ENCODE data around the gene TMEM132C.
"Not testable (repeated sequence)": the region's sequence is repeated elsewhere in the genome, so short reads cannot be mapped to it uniquely, and the experiment has no call there.

The TMEM132C gene
- total RNA-seq: 0 reads per million in 2 donors

DNA sequence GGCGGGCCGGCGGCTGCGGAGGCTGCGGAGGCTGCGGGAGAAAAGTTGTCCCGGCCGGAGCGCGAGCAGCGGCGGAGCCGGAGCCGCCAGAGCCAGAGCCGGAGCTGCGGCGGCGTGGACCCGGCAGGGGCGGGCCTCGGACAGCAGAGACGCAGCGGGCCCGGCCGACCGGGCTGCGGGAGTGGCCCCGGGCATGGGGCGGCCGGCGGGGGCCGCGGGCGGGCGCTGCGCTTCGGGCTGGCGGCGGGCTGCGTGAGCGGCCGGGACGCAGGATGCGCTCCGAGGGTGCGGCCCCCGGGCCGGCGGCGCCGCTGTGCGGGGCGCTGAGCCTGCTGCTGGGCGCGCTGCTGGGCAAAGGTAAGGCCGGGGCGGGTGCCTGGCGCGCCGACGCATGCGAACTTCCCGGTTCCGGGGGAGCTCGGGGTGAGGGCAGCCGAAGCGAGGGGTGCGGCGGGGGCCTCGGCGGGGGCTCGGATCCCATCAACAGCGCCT lies at the start of gene TMEM132C:
Gene TMEM132C, plus strand, starts transcription at position 40 of the 492 bp plus-strand sequence. Its CDS starts 233 bp downstream, at position 273.
- no peak for DNase-seq

DNA sequence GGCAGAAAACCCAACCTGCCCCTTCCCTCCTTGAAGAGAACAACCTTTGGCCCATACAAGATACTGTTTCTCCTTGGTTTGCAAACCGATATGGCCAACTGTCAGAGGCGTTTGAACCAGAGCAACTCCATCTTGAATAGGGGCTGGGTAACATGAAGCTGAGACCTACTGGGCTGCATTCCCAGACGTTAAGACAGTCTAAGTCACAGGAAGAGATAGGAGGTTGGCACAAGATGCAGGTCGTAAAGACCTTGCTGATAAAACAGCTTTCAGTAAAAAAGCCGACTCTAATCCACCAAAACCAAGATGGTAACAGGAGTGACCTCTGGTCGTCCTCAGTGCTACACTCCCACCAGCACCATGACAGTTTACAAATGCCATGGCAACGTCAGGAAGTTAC lies 42.7 kb upstream of the TMEM132C start:
- DNase-seq: no peak

- DNase-seq: no peak
Observed at GRCh38 chr12:128228581-128228980, 38.4 kb upstream of the TMEM132C start.

GRCh38 chr12:128235635-128236417 lies 31.1 kb upstream of the TMEM132C start:
- no peak for DNase-seq

DNA sequence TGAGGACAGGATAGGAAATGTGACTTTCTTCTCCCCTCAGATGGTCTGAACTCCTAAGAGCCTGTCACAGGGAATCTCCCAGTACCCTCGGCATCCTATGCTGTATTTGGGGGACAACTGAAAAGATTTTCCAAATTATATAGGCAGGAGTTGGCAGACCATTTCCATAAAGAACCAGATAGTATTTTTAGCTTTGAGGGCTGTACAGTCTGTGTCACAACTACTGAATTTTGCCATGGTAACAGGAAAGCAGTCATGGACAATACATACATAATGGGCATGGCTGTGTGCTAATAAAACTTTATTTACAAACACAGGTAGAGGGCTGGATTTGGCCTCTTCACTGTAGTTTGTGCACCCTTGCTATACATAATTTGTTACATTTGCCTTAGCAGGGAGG lies 30.4 kb upstream of the TMEM132C start:
- DNase-seq: no peak

DNA sequence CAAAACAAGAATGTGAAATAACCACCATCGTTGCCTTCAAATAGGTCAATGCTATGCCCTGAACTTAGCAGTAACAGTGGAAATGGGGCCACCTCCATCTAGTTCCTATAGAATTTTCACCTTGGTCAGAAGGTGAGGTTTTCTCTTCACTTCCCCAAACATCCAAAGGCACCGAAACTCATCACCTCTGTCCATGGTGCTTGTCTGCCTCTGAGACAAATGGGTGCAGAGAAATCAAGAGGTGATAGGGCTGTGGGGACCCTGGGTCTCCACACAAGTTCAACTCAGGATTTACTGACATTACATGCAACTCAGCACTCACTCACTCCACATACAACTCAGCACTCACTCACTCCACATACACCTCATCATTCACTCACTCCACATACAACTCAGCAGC lies 26.2 kb upstream of the TMEM132C start:
- DNase-seq: no peak

DNA sequence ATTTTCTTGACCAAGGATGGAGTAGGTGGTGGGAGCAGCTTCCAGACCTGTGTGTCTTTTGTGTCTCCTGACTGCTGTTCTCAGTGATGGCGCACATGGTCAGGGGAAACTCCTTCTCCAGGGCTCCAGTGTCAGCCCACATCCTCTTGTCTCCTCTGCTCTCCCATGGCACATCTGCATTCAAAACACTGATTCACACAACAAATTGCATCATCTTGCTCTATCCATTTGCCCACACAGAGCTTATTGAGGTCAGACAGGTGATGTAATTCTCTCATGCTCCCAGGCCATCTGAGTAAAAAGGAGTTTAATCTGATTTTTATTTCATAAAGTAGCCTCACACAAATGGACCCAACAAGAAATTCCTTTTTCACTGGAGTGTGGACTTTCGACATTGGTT lies 21.8 kb upstream of the TMEM132C start:
- DNase-seq: no peak

DNA sequence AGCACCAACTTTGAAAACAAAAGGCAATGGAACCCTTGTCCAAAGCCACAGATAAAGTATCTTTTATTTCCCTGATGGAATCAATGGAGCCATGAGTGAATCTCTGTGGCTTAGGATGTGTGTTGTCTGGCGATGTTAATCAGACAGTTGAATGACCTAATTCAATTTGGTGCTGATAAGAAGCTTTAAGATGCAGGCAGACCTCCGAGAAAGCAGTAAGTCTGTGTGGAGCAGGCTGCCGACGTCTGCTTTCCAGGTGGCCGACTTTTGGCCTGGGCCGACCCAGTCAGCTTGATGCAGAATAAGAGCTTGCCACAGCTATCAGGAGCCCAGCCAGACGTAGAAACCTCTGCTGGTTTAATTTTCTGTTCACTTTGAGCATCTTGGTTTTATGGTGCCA lies 21.1 kb upstream of the TMEM132C start:
- DNase-seq: no peak

GRCh38 chr12:128250096-128250495 lies 16.9 kb upstream of the TMEM132C start:
- DNase-seq: no peak

- DNase-seq: not testable (repeated sequence)
Observed at GRCh38 chr12:128253829-128254228, 13.1 kb upstream of the TMEM132C start.

DNA sequence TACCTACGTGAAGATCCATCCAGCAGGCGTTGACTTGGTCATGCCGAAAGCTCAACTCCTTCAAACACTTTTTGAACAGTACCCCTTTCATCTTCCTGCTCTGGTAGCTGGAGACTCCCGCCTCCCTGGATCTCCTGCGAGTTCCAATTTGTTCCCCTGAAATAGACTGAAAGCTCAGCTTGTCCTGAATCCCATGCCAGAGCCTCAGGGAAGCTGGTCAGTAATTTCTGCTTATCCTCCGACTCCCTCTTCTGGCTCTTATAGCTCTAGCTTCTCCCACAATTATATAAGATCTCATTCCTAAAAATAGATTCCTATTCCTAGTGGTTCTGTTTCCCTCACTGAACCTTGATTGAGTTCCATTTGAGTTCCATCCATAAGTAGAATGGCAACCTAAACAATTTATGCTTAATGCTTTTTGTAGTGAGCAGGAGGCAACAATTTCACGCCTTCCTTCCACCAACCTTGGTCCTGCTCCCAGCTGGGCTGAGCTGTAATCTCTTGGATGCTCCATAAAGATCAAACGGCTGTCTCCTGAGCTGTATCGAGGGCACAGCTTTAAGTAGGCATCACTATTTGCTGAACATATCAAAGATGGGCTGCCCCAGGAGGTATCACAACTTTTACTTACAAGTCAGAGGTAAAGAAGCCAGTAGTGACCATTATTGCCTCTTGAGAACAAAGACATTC lies 8.0 kb upstream of the TMEM132C start:
- DNase-seq: no peak

DNA sequence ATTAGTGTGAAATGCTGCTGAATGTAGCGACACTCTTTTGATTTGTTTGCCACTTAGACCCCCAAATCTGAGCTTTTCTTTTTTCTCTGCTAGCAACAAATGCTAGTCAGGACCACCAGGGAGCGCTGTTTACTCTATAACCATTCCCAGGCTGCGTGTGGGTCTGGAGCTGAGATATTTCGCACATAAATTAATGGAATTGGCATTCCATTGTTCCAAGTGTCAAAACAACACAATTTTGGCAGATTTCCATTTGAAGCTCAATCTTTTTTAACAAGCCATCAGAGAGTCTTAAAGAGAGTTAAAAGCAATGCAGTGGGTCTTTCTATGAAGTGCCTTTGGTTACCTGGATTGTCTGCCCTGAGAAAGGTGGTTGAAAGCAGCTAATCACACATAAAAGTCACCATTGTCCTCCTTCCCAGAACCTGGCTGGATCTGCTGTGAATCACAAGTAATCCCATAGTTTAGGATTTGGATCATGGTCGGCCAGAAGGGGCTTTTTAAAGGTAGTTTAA lies 7.4 kb upstream of the TMEM132C start:
- DNase-seq: peak in 1 of 5 experiments; percentile 20

- no peak for DNase-seq
Observed at GRCh38 chr12:128261757-128262156, 5.2 kb upstream of the TMEM132C start.

DNA sequence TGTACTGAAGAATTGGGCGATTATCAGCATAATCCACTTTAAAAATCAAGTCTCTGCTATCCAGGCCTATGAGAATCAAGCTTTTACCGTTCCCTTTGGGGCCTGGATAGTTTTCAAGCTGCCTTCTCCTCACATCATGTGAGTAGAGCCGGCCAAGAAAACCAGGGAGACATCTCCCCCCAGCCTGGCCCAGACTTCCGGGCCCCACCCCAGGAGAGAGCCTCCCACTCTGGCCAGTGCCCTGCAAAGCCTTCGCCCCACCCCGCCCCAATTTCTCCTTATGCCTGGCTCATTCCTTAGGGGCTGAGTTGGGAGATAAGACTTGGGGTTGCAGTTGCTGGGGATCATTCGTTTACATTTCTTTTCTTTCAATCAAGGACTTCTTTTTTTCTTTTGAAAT lies 1.4 kb upstream of the TMEM132C start:
- no peak for DNase-seq

- no peak for DNase-seq
Observed at GRCh38 chr12:128266086-128266485, 884 bp upstream of the TMEM132C start.

DNA sequence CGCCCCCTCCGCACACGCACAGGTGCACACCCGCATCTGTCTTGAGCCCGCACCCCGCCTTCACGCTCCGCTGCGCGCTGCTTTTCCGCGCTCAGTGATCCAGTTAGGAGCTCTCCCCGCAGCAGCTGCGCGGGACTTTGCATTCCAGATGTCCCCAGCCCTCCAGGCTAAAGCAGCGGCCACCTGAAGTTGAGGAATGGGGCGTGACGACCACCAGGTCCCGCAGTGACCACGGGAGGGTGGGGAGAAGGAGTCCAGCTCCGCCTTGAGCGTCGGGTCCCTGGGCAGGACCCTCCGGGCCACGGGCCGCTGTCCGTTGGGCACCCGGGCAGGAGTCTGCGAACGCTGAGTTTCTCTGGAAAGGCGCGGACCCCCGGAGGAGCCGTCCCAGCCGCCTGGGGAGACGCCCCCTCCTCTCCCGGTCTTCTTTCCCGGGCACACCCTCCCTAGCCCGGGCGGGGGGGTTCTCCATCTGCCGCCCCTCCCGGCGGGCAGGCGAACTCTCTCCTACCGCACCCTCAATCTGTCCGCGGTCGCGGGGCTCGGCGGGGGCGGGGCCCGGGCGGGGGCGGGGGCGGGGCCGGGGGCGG lies 334 bp upstream of the TMEM132C start:
- DNase-seq: no peak

GRCh38 chr12:128267651-128268378 lies 845 bp downstream of the TMEM132C start:
- DNase-seq: no peak

DNA sequence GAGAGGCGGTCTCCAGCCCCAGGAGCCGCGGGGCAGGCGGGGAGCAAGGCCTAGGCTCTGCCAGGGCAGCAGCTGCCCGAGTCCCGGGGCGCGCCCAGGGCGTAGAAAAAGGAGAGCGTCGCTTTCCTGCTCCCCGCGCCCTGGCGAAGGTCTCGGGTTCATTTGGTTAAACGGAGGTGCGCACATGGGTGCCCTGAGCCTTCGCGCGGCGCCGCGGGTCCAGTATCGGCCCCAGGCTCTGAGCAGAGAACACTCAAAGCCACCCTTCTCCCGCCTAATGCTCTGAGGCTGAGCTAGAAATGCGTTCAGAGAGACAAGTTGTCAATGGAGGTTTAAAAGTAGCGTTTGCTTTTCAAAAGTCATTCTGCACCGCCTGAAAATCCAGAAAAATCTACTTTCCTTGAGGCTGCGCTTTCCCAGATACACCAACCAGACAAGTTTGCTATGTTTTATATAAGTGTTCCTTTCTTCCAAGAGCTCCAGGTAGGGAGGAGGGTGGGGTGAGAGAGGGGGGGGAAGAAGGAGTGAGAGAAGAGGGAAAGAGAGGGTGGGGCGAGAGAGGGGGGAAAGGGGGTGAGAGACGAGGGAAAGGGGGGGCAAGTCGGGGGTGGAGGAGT lies 1.5 kb downstream of the TMEM132C start:
- no peak for DNase-seq

GRCh38 chr12:128269181-128269591 lies 2.2 kb downstream of the TMEM132C start:
- no peak for DNase-seq

DNA sequence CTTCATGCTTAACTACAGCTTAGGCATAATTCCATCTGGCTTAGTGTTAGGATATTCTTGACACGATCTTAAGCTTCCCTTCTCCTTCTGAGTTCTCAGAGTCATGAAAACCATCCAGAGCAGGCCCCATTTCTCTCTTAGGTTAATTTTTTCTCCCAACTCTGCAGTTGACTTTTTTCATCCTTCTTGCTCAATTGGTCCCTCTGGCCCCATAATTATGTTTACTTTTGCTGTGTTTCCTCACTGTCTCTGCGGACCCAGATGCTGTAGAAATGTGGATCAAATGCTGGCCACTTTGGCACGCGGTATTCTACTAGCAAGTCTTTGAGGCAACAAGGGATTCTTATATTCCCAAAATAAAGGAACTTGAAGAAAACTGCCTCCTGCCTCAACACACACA lies 9.5 kb downstream of the TMEM132C start:
- DNase-seq: no peak

DNA sequence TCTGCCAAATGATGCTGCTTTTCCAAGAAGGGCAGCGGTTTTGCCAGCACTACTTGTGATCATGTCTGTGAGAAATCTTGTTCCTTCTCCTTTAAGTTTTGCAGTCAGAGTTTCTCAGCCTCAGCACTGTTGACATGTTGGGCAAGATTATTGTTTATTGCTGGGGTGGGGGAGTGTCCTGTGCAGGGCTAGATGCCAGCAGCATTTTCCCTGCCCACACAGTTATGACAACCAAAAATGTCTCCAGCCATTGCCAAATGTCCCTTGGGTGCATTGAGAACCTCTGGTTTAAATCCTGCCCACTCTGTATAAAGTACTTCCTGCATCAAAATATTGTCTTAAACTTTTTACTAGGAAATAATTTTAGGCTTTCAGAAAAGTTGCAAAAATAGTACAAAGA lies 20.0 kb downstream of the TMEM132C start:
- DNase-seq: no peak

DNA sequence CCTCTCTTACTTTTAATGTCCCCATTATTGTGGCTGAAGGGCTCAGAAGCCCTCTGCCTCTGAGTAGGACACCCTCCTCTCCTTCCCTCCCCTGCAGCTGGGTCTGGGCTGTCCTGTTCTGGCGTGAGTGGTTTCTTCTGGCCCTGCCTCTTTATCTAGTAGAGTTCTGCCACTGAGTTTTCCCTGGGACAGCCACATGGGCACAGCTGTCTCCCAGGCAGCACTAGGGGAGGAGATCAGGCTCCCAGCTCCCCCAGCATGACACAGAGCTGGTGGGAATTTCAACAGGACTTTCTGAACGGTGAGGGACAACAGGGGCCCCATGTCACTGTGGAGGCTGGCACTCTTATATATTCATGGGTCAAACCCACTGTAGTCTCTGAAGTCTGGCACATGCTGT lies 21.4 kb downstream of the TMEM132C start:
- DNase-seq: no peak

All from T-helper 2 cell (primary cell).